A549 (cell line): Measurements from ENCODE around the gene NID1.
"Not testable (repeated sequence)": the region's sequence is repeated elsewhere in the genome, so short reads cannot be mapped to it uniquely, and the experiment has no call there.

Source experiments
- EP300 ChIP-seq, 2 experiments: fragments of >200 bp; sonication (Bioruptor Twin); formaldehyde crosslinking; IDR thresholded peaks; 2 replicates in 1 of 2; 3 replicates in 1 of 2; pipeline ENCODE4 v1.6.1; 2016 to 2017
- ESRRA ChIP-seq: fragments of 150-350 bp; IDR thresholded peaks from 2 replicates; pipeline ENCODE4 v1.6.1; 2014; ENCODE audit warnings: mild to moderate bottlenecking, low read length, borderline replicate concordance
- JUNB ChIP-seq: fragments of >200 bp; sonication (Bioruptor Twin); formaldehyde crosslinking; IDR thresholded peaks from 2 replicates; pipeline ENCODE4 v1.6.1; 2016
- MAFK ChIP-seq: fragments of 450-650 bp; IDR thresholded peaks from 2 replicates; pipeline ENCODE4 v1.6.1; 2014; ENCODE audit not compliant: partially characterized antibody
- NR3C1 ChIP-seq: fragments of >200 bp; sonication (Bioruptor Twin); formaldehyde crosslinking; IDR thresholded peaks from 3 replicates; pipeline ENCODE4 v1.6.1; 2017
- RARB ChIP-seq: fragments of 250-450 bp; sonication (Bioruptor Pico); IDR thresholded peaks from 2 replicates; pipeline ENCODE4 v1.8.0; 2021; ENCODE audit warnings: mild to moderate bottlenecking, moderate library complexity
- RFX5 ChIP-seq: fragments of 450-650 bp; IDR thresholded peaks from 2 replicates; pipeline ENCODE4 v1.7.1; 2014; ENCODE audit warnings: antibody characterized with exemption, mild to moderate bottlenecking, moderate library complexity
- SREBF2 ChIP-seq: fragments of 450-650 bp; IDR thresholded peaks from 2 replicates; pipeline ENCODE4 v1.6.1; 2014; ENCODE audit warnings: mild to moderate bottlenecking, moderate library complexity
- TF ChIP-seq, protein P1 (sequence below): fragments of >200 bp; sonication (Bioruptor Twin); formaldehyde crosslinking; IDR thresholded peaks from 3 replicates; pipeline ENCODE4 v1.5.1; 2016
- TF ChIP-seq, protein P2 (sequence below): fragments of 200-600 bp; sonication (generic); IDR thresholded peaks from 2 replicates; pipeline ENCODE4 v1.6.1; 2016; ENCODE audit warnings: antibody characterized with exemption, mild to moderate bottlenecking, moderate library complexity

GRCh38 chr1:236078077-236078476, 13.2 kb upstream of the NID1 start:
- TF ChIP-seq EP300 (IDR thresholded peaks at IDR 0.05); RFX5; MAFK; SREBF2; NR3C1; JUNB; RARB (CRISPR knock-in tag); ESRRA: not testable (repeated sequence)
- TF ChIP-seq, protein P1, sequence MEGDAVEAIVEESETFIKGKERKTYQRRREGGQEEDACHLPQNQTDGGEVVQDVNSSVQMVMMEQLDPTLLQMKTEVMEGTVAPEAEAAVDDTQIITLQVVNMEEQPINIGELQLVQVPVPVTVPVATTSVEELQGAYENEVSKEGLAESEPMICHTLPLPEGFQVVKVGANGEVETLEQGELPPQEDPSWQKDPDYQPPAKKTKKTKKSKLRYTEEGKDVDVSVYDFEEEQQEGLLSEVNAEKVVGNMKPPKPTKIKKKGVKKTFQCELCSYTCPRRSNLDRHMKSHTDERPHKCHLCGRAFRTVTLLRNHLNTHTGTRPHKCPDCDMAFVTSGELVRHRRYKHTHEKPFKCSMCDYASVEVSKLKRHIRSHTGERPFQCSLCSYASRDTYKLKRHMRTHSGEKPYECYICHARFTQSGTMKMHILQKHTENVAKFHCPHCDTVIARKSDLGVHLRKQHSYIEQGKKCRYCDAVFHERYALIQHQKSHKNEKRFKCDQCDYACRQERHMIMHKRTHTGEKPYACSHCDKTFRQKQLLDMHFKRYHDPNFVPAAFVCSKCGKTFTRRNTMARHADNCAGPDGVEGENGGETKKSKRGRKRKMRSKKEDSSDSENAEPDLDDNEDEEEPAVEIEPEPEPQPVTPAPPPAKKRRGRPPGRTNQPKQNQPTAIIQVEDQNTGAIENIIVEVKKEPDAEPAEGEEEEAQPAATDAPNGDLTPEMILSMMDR: not testable (repeated sequence)
- TF ChIP-seq, protein P2, sequence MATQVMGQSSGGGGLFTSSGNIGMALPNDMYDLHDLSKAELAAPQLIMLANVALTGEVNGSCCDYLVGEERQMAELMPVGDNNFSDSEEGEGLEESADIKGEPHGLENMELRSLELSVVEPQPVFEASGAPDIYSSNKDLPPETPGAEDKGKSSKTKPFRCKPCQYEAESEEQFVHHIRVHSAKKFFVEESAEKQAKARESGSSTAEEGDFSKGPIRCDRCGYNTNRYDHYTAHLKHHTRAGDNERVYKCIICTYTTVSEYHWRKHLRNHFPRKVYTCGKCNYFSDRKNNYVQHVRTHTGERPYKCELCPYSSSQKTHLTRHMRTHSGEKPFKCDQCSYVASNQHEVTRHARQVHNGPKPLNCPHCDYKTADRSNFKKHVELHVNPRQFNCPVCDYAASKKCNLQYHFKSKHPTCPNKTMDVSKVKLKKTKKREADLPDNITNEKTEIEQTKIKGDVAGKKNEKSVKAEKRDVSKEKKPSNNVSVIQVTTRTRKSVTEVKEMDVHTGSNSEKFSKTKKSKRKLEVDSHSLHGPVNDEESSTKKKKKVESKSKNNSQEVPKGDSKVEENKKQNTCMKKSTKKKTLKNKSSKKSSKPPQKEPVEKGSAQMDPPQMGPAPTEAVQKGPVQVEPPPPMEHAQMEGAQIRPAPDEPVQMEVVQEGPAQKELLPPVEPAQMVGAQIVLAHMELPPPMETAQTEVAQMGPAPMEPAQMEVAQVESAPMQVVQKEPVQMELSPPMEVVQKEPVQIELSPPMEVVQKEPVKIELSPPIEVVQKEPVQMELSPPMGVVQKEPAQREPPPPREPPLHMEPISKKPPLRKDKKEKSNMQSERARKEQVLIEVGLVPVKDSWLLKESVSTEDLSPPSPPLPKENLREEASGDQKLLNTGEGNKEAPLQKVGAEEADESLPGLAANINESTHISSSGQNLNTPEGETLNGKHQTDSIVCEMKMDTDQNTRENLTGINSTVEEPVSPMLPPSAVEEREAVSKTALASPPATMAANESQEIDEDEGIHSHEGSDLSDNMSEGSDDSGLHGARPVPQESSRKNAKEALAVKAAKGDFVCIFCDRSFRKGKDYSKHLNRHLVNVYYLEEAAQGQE: not testable (repeated sequence)
